ENCODE measurements around the gene SGK1.

Gene SGK1

GRCh38 chr6:134296762-134297161 is 21.1 kb downstream of the SGK1 start:
- no peak for DNase-seq (ENCODE audit: extremely low read depth, insufficient read length)

GRCh38 chr6:134295953-134296553 is 21.9 kb downstream of the SGK1 start:
- Histone ChIP-seq H3K4me3 (replicated peaks; ENCODE audit: low read depth, low read length) (no peak overlapping the region), H3K27me3 (replicated peaks; ENCODE audit: control insufficient read depth, insufficient read depth, low read length) (no peaks in the 10 kb centered on the region), H3K36me3 (ENCODE audit: control insufficient read depth, insufficient read depth, low read length) (no peaks in the 10 kb centered on the region)
- TF ChIP-seq, protein P1, sequence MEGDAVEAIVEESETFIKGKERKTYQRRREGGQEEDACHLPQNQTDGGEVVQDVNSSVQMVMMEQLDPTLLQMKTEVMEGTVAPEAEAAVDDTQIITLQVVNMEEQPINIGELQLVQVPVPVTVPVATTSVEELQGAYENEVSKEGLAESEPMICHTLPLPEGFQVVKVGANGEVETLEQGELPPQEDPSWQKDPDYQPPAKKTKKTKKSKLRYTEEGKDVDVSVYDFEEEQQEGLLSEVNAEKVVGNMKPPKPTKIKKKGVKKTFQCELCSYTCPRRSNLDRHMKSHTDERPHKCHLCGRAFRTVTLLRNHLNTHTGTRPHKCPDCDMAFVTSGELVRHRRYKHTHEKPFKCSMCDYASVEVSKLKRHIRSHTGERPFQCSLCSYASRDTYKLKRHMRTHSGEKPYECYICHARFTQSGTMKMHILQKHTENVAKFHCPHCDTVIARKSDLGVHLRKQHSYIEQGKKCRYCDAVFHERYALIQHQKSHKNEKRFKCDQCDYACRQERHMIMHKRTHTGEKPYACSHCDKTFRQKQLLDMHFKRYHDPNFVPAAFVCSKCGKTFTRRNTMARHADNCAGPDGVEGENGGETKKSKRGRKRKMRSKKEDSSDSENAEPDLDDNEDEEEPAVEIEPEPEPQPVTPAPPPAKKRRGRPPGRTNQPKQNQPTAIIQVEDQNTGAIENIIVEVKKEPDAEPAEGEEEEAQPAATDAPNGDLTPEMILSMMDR (IDR thresholded peaks at IDR 0.05; ENCODE audit: insufficient read depth, low read length, poor library complexity, severe bottlenecking) = no peak
- DNase-seq (ENCODE audit: extremely low read depth, insufficient read length) = no peak

More at GRCh38 chr6:134296762-134297161, 21.1 kb downstream of the SGK1 start:
- H3K4me3 ChIP-seq (replicated peaks; ENCODE audit: low read depth, low read length) = no peak overlapping the region
- H3K27me3 ChIP-seq (replicated peaks; ENCODE audit: control insufficient read depth, insufficient read depth, low read length) = no peaks in the 10 kb centered on the region
- H3K36me3 ChIP-seq (ENCODE audit: control insufficient read depth, insufficient read depth, low read length) = no peaks in the 10 kb centered on the region
- TF ChIP-seq, protein P1 (IDR thresholded peaks at IDR 0.05; ENCODE audit: insufficient read depth, low read length, poor library complexity, severe bottlenecking) = no peak

- DNase-seq (ENCODE audit: extremely low read depth, insufficient read length) = no peak
- H3K27me3 ChIP-seq (replicated peaks; ENCODE audit: control insufficient read depth, insufficient read depth, low read length) = no peaks in the 10 kb centered on the region
- H3K36me3 ChIP-seq (ENCODE audit: control insufficient read depth, insufficient read depth, low read length) = no peaks in the 10 kb centered on the region
- no peak overlapping the region for H3K4me3 ChIP-seq (replicated peaks; ENCODE audit: low read depth, low read length)
- TF ChIP-seq, protein P1 (IDR thresholded peaks at IDR 0.05; ENCODE audit: insufficient read depth, low read length, poor library complexity, severe bottlenecking) = no peak
Observed at GRCh38 chr6:134293659-134294161, 24.2 kb downstream of the SGK1 start.

DNA sequence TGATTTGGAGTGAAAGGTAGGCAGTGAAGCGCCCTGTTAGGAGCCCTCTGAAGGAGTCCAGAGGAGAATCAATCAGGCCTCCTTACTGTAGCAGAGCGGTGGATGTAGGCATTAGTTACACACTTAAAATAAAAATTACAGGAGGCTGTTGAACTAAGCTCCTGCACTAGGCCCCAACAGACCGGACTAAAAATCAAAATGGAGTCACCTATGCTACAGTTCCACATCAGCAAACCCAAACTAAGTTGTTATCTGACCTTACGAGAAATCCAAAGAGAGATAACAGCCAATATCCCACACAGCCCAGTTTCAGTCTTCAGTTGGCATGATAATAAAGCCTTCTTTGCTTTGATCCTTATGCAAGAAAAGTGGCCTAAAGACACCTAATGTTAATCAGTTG is 26.8 kb downstream of the SGK1 start:
- no peaks in the 10 kb centered on the region for H3K27me3 ChIP-seq (replicated peaks; ENCODE audit: control insufficient read depth, insufficient read depth, low read length)
- no peak for DNase-seq (ENCODE audit: extremely low read depth, insufficient read length)
- no peaks in the 10 kb centered on the region for H3K36me3 ChIP-seq (ENCODE audit: control insufficient read depth, insufficient read depth, low read length)
- H3K4me3 ChIP-seq (replicated peaks; ENCODE audit: low read depth, low read length) = no peak overlapping the region
- TF ChIP-seq, protein P1 (IDR thresholded peaks at IDR 0.05; ENCODE audit: insufficient read depth, low read length, poor library complexity, severe bottlenecking) = no peak

GRCh38 chr6:134289204-134289575 is 28.7 kb downstream of the SGK1 start:
- DNase-seq (ENCODE audit: extremely low read depth, insufficient read length) = no peak
- TF ChIP-seq, protein P1 (IDR thresholded peaks at IDR 0.05; ENCODE audit: insufficient read depth, low read length, poor library complexity, severe bottlenecking) = no peak

More at GRCh38 chr6:134289204-134289575, 28.7 kb downstream of the SGK1 start:
- Histone ChIP-seq H3K27me3 (replicated peaks; ENCODE audit: control insufficient read depth, insufficient read depth, low read length) (no peaks in the 10 kb centered on the region), H3K36me3 (ENCODE audit: control insufficient read depth, insufficient read depth, low read length) (no peaks in the 10 kb centered on the region), H3K4me3 (replicated peaks; ENCODE audit: low read depth, low read length) (no peak overlapping the region)

All from GM06990 (cell line).